Naive thymus-derived CD8-positive, alpha-beta T cell (primary cell): Measurements from ENCODE around the gene SYTL5. TPM values are rescaled to one million over a fixed set of nuclear protein-coding genes. Genes with fewer than 3 reads are reported as not detected.

Experiments used
- ATAC-seq, 2 donors: fragments of 150-1000 bp; cut with Tn5 transposase in 1 of 2; sonication (Bioruptor Pico), chemical (Tn5 transposase) in 1 of 2; 1 replicate in 1 of 2; 2 replicates in 1 of 2; pipeline ENCODE4 v1.10.0; 2021; ENCODE audit warnings: mild to moderate bottlenecking in 2 of 2, moderate library complexity in 2 of 2
- POLR2A ChIA-PET: fragments of 350-600 bp; sonication (Branson Sonifier 250); formaldehyde crosslinking; loops from one replicate; lab custom pipeline; 2021; ENCODE audit warnings: antibody characterized with exemption; lab: Charles Lee
- DNase-seq, 10 donors: peaks; one replicate each; pipeline versions ENCODE4 v3.0.0 to v3.0.0-alpha.2; 2020 to 2022
- H3K27ac Mint-ChIP-seq, 10 donors: one replicate each; pipeline ENCODE4 v1.8.0; 2020 to 2022; ENCODE audit warnings: mild to moderate bottlenecking in 10 of 10, mixed read lengths in 10 of 10, moderate library complexity in 4 of 10, inconsistent platforms in 1 of 10
- H3K27me3 Mint-ChIP-seq, 5 donors: one replicate each; pipeline ENCODE4 v1.8.0; 2021 to 2022; ENCODE audit warnings: mixed read lengths in 5 of 5
- H3K36me3 Mint-ChIP-seq, 3 donors: one replicate each; pipeline ENCODE4 v1.8.0; 2020 to 2022; ENCODE audit warnings: mixed read lengths in 3 of 3, mild to moderate bottlenecking in 2 of 3, inconsistent platforms in 1 of 3
- H3K4me1 Mint-ChIP-seq, 4 donors: one replicate each; pipeline ENCODE4 v1.8.0; 2021 to 2022; ENCODE audit warnings: mixed read lengths in 4 of 4
- H3K4me3 Mint-ChIP-seq, 10 donors: one replicate each; pipeline ENCODE4 v1.8.0; 2020 to 2022; ENCODE audit warnings: mild to moderate bottlenecking in 10 of 10, mixed read lengths in 10 of 10, moderate library complexity in 6 of 10, inconsistent platforms in 1 of 10
- H3K9me3 Mint-ChIP-seq, 9 donors: one replicate each; pipeline ENCODE4 v1.8.0; 2020 to 2022; ENCODE audit warnings: mixed read lengths in 9 of 9, mild to moderate bottlenecking in 3 of 9, inconsistent platforms in 1 of 9, moderate library complexity in 1 of 9
- microRNA-seq: library from miRNA; unstranded; fragments of <30 nt; microRNA quantifications from one replicate; pipeline ENCODE4 v1.2.0, GENCODE V29; 2022; ENCODE audit warnings: borderline microRNAs expressed
- polyA plus RNA-seq, 3 donors: library from polyadenylated mRNA; unstranded; fragments of 300-500 nt; fragmentation: Illumina TruSeq; gene quantifications; one replicate each; pipeline ENCODE4 v1.2.3, GENCODE V29; 2021
- total RNA-seq, 8 experiments: library from RNA in 2 of 8; stranded (reverse) in 2 of 8; gene quantifications; one replicate each; pipeline ENCODE4 v1.2.3 and lab custom pipeline; 2021 to 2026

The SYTL5 gene
- total and polyA plus RNA-seq, 5 experiments from 2014 or later, result not detected

DNA sequence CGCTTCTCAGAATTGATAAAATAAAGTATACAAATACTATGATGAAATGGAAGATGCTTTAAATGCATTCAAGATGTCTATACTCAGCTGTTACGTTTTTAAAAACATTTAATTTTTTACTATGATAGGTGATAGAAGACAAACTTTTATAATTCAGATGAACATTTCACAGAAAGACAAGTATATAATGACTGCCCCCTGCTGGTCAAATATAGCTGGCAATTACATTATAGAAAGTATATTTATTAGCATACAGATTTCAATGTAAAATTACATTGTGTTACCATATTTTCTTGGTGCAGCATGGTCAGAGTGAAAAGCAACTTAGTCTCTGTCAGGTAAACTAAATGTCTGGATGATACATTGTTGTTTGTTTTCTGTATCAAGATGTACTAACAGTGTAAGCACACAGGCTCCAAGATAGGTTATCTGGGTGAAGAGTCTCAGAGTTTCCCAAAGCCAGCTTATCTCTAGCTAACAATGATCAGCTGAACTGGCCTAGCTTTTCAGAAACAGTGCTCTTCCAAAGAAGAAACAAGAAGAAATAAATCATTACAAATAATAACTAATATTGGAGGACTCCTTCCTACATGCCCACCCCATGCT lies 160.2 kb downstream of the SYTL5 start:
- no peak for ATAC-seq
- POLR2A ChIA-PET, result no interaction called here
- peaks cover 0 to 4% (median 0%) of the 10 kb centered on the region in 5 donors for H3K27me3 Mint-ChIP-seq
- H3K4me3 Mint-ChIP-seq, result no peak overlapping the region
- no peaks in the 10 kb centered on the region for H3K9me3 Mint-ChIP-seq
- H3K36me3 Mint-ChIP-seq, result no peaks in the 10 kb centered on the region
- H3K4me1 Mint-ChIP-seq, result no peaks in the 10 kb centered on the region
- DNase-seq, result peak in 3 of 10 donors; percentile 7 to 17 (median 10)
- H3K27ac Mint-ChIP-seq, result no peak overlapping the region

DNA sequence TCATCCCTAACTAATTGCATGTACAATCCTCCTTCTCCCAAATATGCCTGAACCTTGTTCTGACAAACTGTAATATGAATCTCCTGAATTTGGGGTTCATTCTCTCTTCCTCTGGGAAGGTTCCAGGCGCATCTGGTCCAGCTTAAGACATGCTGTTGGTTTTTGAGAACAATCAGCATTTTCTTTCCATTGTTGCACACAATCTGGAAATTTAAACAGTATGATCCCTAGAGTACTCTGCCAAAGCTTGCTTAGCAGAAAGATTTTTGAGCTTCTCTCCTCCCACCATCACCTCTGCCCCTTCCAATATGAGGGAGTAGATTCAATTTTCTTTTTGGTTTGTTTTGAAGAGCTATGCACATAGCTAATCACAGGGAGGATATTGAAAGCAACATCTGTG lies 164.2 kb downstream of the SYTL5 start:
- no peak overlapping the region for H3K4me3 Mint-ChIP-seq
- H3K36me3 Mint-ChIP-seq, result no peaks in the 10 kb centered on the region
- H3K27me3 Mint-ChIP-seq, result peaks cover 0 to 9% (median 0%) of the 10 kb centered on the region in 5 donors
- no peak for DNase-seq
- no peaks in the 10 kb centered on the region for H3K4me1 Mint-ChIP-seq
- POLR2A ChIA-PET, result no interaction called here
- H3K27ac Mint-ChIP-seq, result no peak overlapping the region
- H3K9me3 Mint-ChIP-seq, result no peaks in the 10 kb centered on the region
- ATAC-seq, result no peak

DNA sequence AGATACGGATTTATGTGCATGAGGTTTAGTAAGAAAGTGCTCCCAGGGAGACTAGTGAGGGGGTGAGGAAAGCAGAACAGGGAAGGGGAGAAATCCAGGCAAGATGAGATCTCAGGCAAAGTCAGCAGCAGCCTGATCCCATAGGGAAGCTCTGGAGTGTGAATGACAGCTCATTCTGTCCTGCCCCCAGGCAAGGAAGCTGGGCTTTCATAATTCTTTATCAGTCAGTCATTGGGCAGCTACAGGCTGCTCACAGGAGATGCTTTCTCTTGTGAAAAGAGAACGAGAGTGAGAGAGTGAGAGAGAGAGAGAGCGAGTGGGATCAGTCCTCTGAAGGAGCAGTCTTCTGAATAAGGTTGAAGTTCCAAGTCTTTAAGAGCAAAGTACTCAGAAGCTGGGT lies 166.2 kb downstream of the SYTL5 start:
- Mint-ChIP-seq H3K27me3 (peaks cover 0 to 9% (median 0%) of the 10 kb centered on the region in 5 donors), H3K4me3 (no peak overlapping the region), H3K27ac (no peak overlapping the region), H3K4me1 (no peaks in the 10 kb centered on the region), H3K9me3 (no peaks in the 10 kb centered on the region), H3K36me3 (no peaks in the 10 kb centered on the region)
- no peak for DNase-seq
- POLR2A ChIA-PET, result no interaction called here
- no peak for ATAC-seq

DNA sequence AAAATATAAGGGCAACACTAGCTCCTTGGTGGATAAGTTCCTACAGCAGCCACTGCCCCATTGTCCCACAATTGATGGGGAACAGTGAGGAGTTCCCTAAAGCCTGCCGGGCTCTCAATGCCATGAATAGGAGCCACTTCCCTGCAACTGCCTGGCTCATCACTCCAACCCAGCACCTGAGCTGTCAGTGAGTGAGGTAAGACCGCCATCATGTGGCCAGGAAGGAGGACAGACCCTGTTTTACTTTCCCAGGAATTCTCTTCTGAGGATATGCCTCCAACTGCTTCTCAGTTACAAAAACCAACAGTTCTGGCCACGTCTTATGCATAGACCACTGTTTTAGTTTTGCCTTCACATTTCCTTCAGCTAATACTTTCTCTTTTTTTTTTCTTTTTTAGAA lies 168.8 kb downstream of the SYTL5 start:
- ATAC-seq (no peak), DNase-seq (no peak)
- Mint-ChIP-seq H3K36me3 (no peaks in the 10 kb centered on the region), H3K4me3 (no peak overlapping the region), H3K4me1 (no peaks in the 10 kb centered on the region), H3K9me3 (no peaks in the 10 kb centered on the region), H3K27me3 (peaks cover 0 to 9% (median 0%) of the 10 kb centered on the region in 5 donors), H3K27ac (no peak overlapping the region)
- POLR2A ChIA-PET, result no interaction called here

DNA sequence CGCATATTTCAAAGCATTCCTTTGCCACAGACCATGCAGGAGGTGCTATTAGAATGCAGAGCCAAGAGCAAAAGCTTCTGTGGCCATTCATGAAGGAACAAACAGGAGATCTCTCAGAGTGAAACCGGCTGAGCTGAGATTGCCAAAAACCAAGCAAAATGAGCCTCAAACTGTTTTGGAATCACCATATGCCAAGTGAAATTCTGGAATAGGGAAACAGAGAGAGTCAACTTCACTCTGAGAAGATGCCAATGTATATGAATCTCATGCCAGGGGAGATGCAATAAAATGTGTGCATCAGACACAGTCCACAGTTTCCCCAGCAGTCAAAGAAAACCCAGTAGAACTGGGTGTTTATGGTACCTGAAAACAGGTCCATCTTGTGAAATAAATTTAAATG lies 172.0 kb downstream of the SYTL5 start:
- Mint-ChIP-seq H3K36me3 (no peaks in the 10 kb centered on the region), H3K9me3 (no peaks in the 10 kb centered on the region), H3K27ac (no peak overlapping the region), H3K4me3 (no peak overlapping the region), H3K4me1 (no peaks in the 10 kb centered on the region), H3K27me3 (peaks cover 0 to 9% (median 0%) of the 10 kb centered on the region in 5 donors)
- POLR2A ChIA-PET, result no interaction called here
- no peak for DNase-seq
- ATAC-seq, result no peak

Small RNAs within 50 kb of the gene (microRNA-seq; reads per million reads assigned to microRNA genes)
- gene MIR548AJ2, result not detected

Other genes starting within 250 kb of the SYTL5 start
- gene CYBB, start 226.5 kb upstream of the SYTL5 start, total RNA-seq, result 1 to 10 TPM; 4.5 to 5.6 TPM
- gene CYBB, start 226.5 kb upstream of the SYTL5 start, polyA plus RNA-seq, result under 1 TPM; 0.13 to 0.51 (median 0.47) TPM
- 10 to 100 TPM; 40.0 to 42.2 TPM for gene DYNLT3, start 159.0 kb upstream of the SYTL5 start, total RNA-seq
- 10 to 100 TPM; 26.8 to 39.6 (median 33.8) TPM for gene DYNLT3, start 159.0 kb upstream of the SYTL5 start, polyA plus RNA-seq
- gene SRPX, start 214.3 kb downstream of the SYTL5 start, total RNA-seq, result not detected
- not detected for gene SRPX, start 214.3 kb downstream of the SYTL5 start, polyA plus RNA-seq